HG03469 (cell line): ENCODE measurements around the gene TRPC4.

Experiments
- ATAC-seq: cut with Tn5 transposase; IDR thresholded peaks from one replicate; pipeline ENCODE4 v1.9.1; 2021; ENCODE audit warnings: mild to moderate bottlenecking, moderate library complexity, moderate number of reproducible peaks; ENCODE audit not compliant: unreplicated experiment

TRPC4 gene

DNA sequence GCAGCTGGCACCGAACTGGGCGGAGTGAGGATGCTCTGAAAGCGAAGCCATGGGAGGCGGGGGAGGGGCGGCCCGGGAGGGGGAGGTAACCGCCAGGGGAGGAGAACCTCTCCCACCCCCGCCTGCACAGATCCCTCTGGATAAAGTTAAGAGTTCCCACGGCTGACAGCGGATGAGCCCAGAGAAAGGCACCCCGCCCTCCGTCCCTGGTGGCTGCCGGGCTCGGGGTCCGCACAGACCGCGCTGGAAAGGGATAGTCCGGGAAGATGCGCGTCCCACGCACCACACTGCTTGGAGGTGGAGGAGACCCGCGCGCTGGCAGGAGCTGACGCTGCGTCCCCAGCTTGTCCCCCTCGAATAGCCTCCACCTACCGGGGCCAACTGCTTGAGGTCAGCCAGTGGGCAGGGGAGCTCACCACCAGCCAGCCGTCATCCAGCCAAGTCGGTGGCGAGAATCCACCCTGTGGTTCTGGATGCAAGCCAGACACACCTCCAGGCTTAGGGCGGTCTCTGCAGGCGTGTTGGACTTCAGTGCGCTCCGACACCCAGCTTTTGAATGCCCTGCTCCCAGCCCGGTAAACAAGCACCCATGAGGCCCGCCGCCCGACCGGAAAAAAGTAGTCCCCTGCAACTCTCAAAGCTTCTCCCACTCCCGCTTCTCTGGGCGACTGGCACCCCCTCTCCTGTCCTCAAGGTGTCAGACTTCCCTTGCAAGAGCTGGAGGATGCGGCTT, at the start of gene TRPC4:
Gene TRPC4, minus strand, starts transcription at position 17 of the 733 bp plus-strand sequence. CDS start 86,439 bp downstream, outside the sequence.
- ATAC-seq = no peak

- ATAC-seq = no peak
These were observed 49.2 kb upstream of the TRPC4 start for GRCh38 chr13:37918751-37919150.

DNA sequence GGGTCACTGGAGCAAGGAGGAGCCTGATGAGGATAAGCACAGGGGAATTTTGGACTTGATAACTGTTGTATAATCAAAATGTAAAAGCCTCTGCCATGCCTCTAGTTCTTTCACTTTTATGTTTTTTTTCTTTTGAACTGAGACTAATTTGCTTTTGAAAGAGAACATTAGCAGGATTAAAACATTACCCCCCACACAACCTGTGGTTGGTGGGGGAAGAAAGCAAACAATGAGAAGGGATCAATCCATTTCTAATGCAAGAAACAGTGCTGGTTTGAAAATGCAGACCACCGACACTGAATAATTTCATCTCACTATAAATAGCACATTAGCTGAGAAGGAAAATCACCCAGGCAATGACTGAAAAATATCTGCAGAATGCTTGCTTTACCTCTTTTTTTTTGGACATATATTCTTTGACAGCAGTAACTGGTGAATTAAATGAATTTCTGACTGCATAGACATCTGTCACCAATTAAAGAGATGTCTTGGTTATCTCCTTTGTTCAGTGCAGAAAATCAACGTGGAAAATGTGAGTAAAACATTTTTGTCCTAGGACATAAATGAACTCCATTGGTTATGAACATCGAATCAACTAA, 48.6 kb upstream of the TRPC4 start:
- ATAC-seq = no peak

- no peak for ATAC-seq
These were observed 45.3 kb upstream of the TRPC4 start for GRCh38 chr13:37914781-37915391.

DNA sequence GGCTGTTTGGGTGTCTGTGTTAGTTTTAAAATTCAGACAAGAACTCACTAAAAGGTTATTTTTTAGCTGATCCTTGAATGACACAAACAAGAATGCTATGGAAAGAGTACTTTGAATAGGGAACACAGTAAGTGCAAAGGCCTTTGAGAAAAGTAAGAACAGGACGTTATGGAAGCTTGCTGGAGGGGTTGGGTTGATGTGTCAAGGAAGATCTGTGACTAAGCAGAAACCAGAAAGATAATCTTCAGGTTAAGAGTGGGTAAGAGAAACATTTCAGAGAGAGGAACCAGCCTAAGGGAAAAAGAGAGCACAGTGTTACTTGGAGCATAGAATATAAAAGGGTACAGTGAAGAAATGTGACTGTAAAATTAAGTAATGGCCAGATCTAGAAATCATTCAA, 41.2 kb upstream of the TRPC4 start:
- ATAC-seq = no peak

- no peak for ATAC-seq
These were observed 37.3 kb upstream of the TRPC4 start for GRCh38 chr13:37906880-37907279.

DNA sequence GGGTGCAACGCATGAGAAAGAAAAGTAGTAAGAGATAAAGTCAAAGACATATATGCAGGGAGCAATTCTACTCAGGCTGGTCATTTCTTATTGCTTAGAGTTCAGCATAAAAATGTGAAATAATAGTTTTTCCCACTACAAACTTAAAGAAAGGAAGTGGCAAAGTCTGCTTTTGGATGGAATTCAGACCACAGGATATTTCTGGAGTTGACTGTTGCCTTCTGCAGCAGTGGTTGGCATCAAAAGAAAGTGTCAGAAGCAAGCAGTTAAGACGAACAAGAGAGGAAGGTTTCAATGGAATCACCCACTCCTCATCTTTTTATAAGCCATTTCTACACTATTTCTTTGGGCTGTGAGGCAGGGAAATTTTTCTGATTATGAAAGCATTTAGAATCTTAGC, 36.2 kb upstream of the TRPC4 start:
- no peak for ATAC-seq

DNA sequence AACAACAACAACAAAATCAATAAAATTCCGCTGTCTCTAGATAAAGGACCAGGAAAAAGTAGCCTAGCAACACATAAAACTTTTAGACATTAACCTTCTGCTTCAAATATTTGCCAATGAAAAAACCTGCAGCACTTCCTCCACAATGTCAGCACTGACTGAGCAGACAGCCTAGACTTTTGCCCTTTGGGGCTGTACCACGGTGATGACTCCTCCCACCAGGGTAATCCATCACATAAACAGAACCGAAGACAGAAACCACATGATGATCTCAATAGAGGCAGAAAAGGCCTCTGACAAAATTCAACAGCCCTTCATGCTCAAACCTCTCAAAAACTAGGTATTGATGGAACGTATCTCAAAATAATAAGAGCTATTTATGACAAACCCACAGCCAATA, 30.2 kb upstream of the TRPC4 start:
- no peak for ATAC-seq

- ATAC-seq = no peak
These were observed 23.7 kb upstream of the TRPC4 start for GRCh38 chr13:37893321-37893720.

DNA sequence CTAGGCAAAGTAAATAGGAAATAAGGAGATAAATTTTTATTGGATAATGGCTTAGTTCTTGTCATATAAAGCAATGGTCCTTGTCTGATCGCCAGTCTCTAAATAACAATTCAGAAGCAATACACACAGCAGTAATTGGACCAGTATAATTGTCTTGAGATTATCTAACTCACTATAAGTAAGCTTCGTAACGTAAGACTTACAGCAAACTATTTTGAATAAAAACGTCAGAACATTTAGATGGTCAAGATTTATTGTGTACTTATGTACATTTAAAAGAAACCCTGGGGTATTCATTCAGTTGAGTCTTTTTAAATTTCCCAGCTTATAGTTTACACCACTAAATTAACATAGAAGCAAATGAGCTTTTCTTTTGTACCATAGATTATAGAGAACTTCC, 20.2 kb upstream of the TRPC4 start:
- ATAC-seq = no peak

DNA sequence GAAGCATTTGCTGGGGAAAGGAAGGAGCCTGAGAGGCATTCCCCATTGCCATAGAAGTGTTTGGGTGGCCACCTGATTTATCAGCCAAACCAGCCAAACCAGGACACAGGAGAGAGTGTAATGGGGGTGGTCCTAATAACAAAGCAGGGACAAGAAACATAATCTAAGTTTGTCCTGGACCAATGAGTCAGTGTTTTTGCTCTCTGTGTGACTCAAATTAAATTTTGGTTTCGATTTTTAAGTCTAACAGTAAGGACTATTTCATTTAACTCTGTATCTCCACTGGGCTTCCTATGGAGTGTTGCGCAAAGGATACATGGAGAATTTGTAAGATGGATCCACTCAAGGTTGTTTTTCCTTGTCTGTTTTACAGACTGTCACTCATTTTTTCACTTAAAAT, 19.5 kb upstream of the TRPC4 start:
- ATAC-seq = no peak

- ATAC-seq = no peak
These were observed 17.3 kb upstream of the TRPC4 start for GRCh38 chr13:37886879-37887278.

DNA sequence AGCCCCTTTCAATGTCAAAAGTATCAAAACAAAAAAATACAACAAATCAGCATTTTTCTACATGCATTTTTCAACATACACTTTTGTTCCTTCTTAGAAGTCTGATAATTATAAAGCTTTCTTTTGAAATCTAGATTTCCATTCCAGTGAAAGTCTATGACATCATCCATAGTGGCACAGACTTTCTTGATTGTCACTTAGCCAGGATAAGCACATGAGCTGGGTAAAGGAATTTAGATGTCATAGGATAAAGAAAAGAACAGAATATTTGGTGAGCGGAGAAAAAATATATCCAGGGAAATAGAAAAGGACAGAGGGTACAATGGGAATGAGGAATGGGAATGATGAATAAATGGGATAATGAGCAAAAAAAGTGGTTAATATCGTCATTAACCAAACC, 15.1 kb upstream of the TRPC4 start:
- no peak for ATAC-seq

GRCh38 chr13:37884026-37884425, 14.5 kb upstream of the TRPC4 start:
- ATAC-seq = no peak

DNA sequence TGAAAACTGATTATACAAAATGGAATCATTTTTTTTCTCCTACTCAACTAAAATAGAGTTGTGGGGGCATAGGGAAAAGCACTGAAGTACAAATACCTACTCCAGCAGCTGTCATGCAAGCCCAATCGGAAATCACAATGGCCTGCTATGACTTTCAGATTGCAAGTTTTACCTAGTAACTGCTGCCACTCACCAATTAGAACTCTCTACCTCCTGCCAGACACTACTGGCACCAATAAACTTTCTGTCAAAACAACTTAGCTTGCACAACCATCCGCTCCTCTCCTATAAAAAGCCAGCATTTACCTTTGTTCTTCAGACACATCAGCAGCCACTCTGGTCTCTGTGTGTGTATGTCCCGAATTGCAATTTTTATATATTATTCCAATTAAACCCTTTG, 9.3 kb upstream of the TRPC4 start:
- no peak for ATAC-seq

GRCh38 chr13:37878496-37878895, 8.9 kb upstream of the TRPC4 start:
- ATAC-seq = no peak

DNA sequence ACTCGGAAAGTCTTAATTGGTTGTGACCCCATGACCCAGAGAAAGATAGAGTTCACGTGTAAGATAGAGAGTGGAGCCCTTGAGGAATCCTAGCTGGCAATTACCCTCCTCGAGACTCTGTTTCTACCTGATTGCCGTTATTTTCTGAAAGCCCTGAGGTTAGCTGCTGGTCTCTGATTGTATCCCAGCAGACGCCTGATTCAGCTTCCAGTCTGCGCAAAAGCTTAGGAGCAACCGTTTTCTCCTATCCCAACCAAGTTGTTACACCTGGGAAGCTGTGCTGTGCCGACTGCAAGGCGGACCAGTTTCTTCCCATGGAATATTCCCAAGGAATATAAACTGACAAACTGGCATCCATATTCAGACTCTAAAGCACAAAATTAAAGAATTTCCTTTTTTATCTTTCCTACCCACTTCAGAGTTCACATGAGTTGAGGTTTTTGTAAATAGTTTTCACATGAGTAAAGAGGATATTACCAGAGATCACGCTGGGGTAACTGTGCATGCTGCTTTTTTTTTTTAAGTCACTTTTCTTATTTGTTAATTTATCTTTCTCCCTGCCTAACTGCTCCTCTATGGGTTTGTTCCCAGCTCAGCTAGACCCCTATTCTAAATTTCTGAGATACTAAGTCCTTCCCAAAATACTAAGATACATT, 1.5 kb upstream of the TRPC4 start:
- no peak for ATAC-seq

DNA sequence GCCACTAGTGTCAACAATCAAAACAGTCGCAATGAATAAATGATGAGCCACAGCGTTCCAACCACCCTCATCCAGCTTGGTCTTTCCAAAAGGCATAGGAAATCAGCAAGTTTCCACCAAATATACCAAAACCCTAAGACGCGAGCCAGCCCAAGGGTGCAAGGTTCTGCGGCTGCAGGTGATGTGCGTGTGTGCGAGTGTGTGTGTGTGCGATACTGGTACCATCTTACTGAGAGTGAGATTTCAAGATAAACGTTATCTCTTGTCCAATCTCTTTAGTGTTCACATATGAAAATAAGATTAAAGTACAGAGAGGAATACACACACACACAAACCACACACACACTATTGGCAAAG, 895 bp upstream of the TRPC4 start:
- no peak for ATAC-seq

GRCh38 chr13:37869506-37869755, 141 bp downstream of the TRPC4 start:
- ATAC-seq = no peak

DNA sequence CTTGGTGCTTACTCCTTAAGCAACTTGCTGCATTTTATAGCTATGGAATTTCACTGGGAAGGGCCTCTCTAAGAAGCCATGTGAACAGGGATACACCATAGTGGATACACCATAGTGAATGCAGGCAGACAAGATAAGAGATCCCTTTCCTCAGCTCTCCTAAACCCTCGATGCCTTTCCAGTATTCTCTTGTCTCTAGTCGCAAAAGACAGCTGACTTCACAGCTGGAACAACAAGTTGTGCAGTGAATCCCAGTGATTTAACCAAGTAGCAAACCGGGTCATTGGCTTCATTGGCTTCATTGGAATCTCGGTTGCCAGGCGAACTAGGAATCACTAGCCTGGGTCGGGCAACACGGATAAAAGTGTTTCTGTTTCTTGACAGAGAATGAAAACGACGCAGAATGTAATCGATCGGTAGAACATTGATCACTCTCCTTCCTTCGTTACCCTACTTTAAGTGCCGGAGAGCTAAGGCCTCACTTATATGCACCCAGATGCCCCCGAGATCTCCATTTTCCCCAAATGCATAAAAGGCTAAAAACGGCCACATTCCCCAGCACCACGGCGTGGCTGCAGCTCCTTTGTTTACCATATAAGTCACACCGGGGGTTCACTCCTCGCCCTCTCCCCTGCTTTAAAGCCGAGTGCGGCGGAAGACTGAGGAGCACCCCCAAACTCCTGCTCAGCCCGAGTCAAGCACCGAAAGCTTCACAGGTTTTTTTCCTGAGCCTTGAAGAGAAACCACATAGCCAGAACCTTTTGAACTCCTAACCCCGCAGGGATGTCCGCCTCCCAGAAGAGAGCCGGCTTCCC, 674 bp downstream of the TRPC4 start:
- ATAC-seq = no peak

DNA sequence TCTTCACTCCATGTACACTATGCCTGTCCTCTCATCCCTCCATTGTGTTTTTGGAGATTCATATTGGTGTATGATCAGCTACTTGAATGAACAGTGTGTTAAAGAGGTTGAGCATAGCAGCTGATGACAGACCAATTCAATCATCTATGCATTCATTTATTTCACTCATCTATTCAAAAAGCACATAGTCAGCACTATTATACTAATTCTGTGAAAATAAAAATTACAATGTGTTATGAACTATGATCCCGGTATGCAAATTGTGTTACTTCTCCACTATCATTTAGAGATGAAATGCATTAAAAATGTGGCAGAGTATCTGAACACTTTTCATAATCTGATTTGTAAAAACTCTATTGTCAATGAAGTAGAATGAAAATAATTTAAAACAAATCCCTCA, 5.9 kb downstream of the TRPC4 start:
- no peak for ATAC-seq
